ENCODE measurements around the gene ZNF474. TPM values are rescaled to one million over a fixed set of nuclear protein-coding genes. Genes with fewer than 3 reads are reported as not detected.

Gene ZNF474
- total and polyA plus RNA-seq, 3 donors from 2014 or later, result 3.7 to 16.4 (median 7.1) TPM

GRCh38 chr5:122155546-122155945 is 26.2 kb downstream of the ZNF474 start:
- WGBS, 2 donors, result 68 to 69% methylated on average over 3 of the region's 3 CpGs
- H3K4me1 ChIP-seq, result peaks cover 4% of the 10 kb centered on the region
- no peak for DNase-seq
- H3K36me3 ChIP-seq (ENCODE audit: low read depth, missing control alignments), result no peaks in the 10 kb centered on the region
- no peaks in the 10 kb centered on the region for H3K27me3 ChIP-seq
- H3K27ac ChIP-seq, result no peak overlapping the region
- H3K9me3 ChIP-seq, result no peaks in the 10 kb centered on the region
- TF ChIP-seq POLR2A (IDR thresholded peaks at IDR 0.05), result no peak
- TF ChIP-seq CTCF (IDR thresholded peaks at IDR 0.05), result no peak
- intact Hi-C loops (cut with DNase I; ENCODE audit: low total_unique reads), result no loop called here
- no peak overlapping the region for H3K4me3 ChIP-seq

- no peak overlapping the region for H3K27ac ChIP-seq
- DNase-seq, result no peak
- H3K9me3 ChIP-seq, result no peaks in the 10 kb centered on the region
- no peaks in the 10 kb centered on the region for H3K36me3 ChIP-seq (ENCODE audit: low read depth, missing control alignments)
- TF ChIP-seq POLR2A (IDR thresholded peaks at IDR 0.05) (no peak), CTCF (IDR thresholded peaks at IDR 0.05) (peak; percentile 8 to 29 (median 28))
- peaks cover 4% of the 10 kb centered on the region for H3K4me1 ChIP-seq
- no peaks in the 10 kb centered on the region for H3K27me3 ChIP-seq
- 69 to 75% methylated on average over 1 of the region's 1 CpG for WGBS, 2 donors
- intact Hi-C loops (cut with DNase I; ENCODE audit: low total_unique reads), result no loop called here
- no peak overlapping the region for H3K4me3 ChIP-seq
Observed at GRCh38 chr5:122156724-122157325, 27.5 kb downstream of the ZNF474 start.

GRCh38 chr5:122162100-122162638 is 32.8 kb downstream of the ZNF474 start:
- no peak for DNase-seq
- H3K9me3 ChIP-seq, result no peaks in the 10 kb centered on the region
- no peak for TF ChIP-seq CTCF (IDR thresholded peaks at IDR 0.05)
- TF ChIP-seq POLR2A (IDR thresholded peaks at IDR 0.05), result no peak
- no peak overlapping the region for H3K27ac ChIP-seq
- intact Hi-C loops (cut with DNase I; ENCODE audit: low total_unique reads), result no loop called here
- no peaks in the 10 kb centered on the region for H3K27me3 ChIP-seq
- H3K4me3 ChIP-seq, result no peak overlapping the region
- 69 to 75% methylated on average over 3 of the region's 3 CpGs for WGBS, 2 donors
- no peaks in the 10 kb centered on the region for H3K4me1 ChIP-seq
- no peaks in the 10 kb centered on the region for H3K36me3 ChIP-seq (ENCODE audit: low read depth, missing control alignments)

GRCh38 chr5:122163121-122164069 is 34.0 kb downstream of the ZNF474 start:
- H3K36me3 ChIP-seq (ENCODE audit: low read depth, missing control alignments), result no peaks in the 10 kb centered on the region
- H3K4me1 ChIP-seq, result no peaks in the 10 kb centered on the region
- no peaks in the 10 kb centered on the region for H3K27me3 ChIP-seq
- TF ChIP-seq POLR2A (IDR thresholded peaks at IDR 0.05), result no peak
- TF ChIP-seq CTCF (IDR thresholded peaks at IDR 0.05), result no peak
- no peaks in the 10 kb centered on the region for H3K9me3 ChIP-seq
- DNase-seq, result no peak
- intact Hi-C loops (cut with DNase I; ENCODE audit: low total_unique reads), result no loop called here
- no peak overlapping the region for H3K27ac ChIP-seq
- whole genome bisulfite sequencing, 2 donors, result 80 to 81% methylated on average over 4 of the region's 4 CpGs
- no peak overlapping the region for H3K4me3 ChIP-seq
